ENCODE measurements around the gene GNAI2. TPM values are rescaled to one million over a fixed set of nuclear protein-coding genes. Genes with fewer than 3 reads are reported as not detected.
"Not testable (repeated sequence)": the region's sequence is repeated elsewhere in the genome, so short reads cannot be mapped to it uniquely, and the experiment has no call there.

The GNAI2 gene
- polyA plus RNA-seq, 3 donors from 2014 or later, result 550 to 903 (median 902) TPM

DNA sequence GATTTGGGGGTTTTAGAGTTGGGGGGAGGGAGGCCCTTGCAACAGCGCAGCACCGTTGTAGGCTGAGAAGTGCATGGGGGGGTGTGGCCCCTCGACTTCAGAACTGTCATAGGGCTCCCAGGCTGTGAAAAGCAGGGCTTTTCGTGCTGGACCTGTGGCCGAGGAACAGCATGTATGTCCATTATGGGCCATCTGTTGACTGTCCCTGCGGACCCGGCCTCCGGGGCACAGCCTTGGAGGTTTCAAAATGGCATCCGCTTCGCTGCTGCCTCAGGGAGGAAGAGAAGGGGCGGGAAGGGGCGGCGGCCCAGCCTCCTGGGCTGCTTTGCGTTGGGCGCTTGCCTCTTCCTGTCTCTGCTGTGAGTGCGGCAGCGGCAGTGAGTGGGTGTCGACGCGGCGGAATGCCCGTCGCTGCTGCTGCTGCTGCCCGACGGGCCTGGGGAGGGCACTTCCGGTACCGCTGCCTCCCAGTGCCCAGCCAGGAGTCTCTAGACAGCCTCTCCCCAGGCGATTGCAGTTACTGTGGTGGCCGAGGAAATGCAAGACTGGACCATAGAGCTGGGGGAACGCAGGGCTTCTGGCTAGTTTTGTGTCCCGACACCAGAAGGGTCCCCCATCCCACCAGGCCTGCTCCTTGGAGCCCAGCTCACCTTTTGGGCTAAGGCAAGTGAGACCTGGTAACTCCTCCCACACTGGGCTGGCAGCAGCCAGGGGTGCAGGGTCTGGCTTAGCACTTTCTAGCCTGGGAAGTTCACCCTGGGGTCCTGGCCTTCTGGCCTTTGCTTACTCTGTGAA lies 1.9 kb downstream of the GNAI2 start:
- Mint-ChIP-seq H3K9me3 (no peaks in the 10 kb centered on the region), H3K27ac (peak overlapping the region; percentile 90 to 96 (median 94)), H3K4me1 (peaks cover 57 to 67% of the 10 kb centered on the region in 2 donors), H3K27me3 (ENCODE audit: low read depth in 3 of 3) (peaks cover 0 to 10% (median 9%) of the 10 kb centered on the region in 3 donors), H3K4me3 (peak overlapping the region; percentile 96 to 99 (median 97)), H3K36me3 (no peaks in the 10 kb centered on the region)
- DNase-seq, result peak; percentile 85 to 86 (median 86)

DNA sequence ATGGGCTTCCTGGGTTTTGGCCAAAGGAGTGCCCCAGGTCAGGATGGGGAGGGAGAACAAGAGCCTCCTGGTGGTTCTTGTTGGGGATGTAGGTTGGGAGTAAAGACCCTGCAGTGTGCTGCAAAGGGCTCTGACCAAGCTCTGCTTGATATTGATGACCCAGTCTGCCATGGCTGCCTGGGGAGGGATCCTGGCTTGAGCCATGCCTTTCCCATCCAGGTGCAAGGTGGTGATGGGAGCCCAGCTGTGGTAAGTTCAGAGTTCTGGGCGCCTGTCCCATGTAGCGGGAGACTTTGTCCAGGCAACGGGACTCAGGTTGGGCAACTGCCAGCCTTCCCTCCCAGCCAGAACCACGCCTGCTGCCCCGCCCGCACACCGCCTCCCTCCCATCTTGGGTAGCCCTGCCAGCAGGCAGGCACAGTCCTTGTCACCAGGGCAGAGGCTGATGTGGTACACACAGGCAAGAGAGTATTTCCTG lies 2.6 kb downstream of the GNAI2 start:
- Mint-ChIP-seq H3K4me1 (peaks cover 64 to 71% of the 10 kb centered on the region in 2 donors), H3K27ac (peak overlapping the region; percentile 90 to 96 (median 94)), H3K36me3 (no peaks in the 10 kb centered on the region), H3K27me3 (ENCODE audit: low read depth in 3 of 3) (peaks cover 0 to 10% (median 9%) of the 10 kb centered on the region in 3 donors), H3K4me3 (peak overlapping the region; percentile 96 to 99 (median 97)), H3K9me3 (no peaks in the 10 kb centered on the region)
- DNase-seq, result no peak

DNA sequence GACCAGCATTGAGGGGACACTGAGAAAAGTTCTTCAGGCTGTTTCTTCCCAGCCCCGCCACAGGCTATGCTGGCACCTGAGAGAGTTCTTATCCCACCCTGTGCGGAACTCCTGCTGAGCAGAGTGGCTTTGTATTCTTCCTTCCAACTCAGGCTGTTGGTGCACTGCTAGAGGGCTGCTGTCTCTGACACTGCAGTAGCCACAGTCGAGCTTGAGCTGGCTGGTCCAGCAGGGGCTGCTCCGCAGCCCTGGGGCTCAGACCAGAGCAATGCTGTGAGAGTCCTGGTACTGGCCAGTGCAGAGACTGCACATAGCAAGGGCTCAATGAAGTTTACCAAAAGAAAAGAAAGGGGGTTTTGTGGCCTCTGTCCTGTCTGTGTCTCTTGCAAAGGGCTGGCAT lies 3.6 kb downstream of the GNAI2 start:
- H3K36me3 Mint-ChIP-seq, result no peaks in the 10 kb centered on the region
- peaks cover 74 to 81% of the 10 kb centered on the region in 2 donors for H3K4me1 Mint-ChIP-seq
- H3K9me3 Mint-ChIP-seq, result no peaks in the 10 kb centered on the region
- no peak for DNase-seq
- H3K4me3 Mint-ChIP-seq, result peak overlapping the region; percentile 38 to 99 (median 97)
- H3K27me3 Mint-ChIP-seq (ENCODE audit: low read depth in 3 of 3), result peaks cover 0 to 12% (median 9%) of the 10 kb centered on the region in 3 donors
- H3K27ac Mint-ChIP-seq, result peak overlapping the region; percentile 90 to 96 (median 94)

DNA sequence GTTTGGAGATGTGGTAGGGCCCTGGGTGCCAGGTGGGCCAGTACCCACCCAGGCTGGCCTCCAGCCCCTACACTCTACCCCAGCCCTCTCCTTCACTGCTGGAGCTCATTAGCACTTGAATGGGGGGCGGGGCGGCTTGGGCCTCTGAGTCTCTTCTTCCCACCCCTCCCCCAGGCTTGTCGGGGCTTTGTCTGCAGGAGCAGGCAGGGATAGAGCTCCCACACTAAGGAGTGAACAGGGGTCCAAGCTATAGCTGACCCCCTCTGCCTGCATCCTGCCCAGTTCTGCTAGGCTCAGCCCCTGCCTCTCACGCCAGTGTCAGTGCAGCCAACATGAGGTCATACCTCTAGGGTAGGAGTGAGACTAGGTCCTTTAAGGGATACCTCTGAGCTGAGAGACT lies 5.2 kb downstream of the GNAI2 start:
- no peak for DNase-seq
- no peaks in the 10 kb centered on the region for H3K36me3 Mint-ChIP-seq
- no peaks in the 10 kb centered on the region for H3K9me3 Mint-ChIP-seq
- peak overlapping the region; percentile 81 to 97 (median 92) for H3K27ac Mint-ChIP-seq
- peaks cover 0 to 16% (median 5%) of the 10 kb centered on the region in 3 donors for H3K27me3 Mint-ChIP-seq (ENCODE audit: low read depth in 3 of 3)
- H3K4me1 Mint-ChIP-seq, result peaks cover 81 to 88% of the 10 kb centered on the region in 2 donors
- peak overlapping the region; percentile 27 to 82 (median 62) for H3K4me3 Mint-ChIP-seq

DNA sequence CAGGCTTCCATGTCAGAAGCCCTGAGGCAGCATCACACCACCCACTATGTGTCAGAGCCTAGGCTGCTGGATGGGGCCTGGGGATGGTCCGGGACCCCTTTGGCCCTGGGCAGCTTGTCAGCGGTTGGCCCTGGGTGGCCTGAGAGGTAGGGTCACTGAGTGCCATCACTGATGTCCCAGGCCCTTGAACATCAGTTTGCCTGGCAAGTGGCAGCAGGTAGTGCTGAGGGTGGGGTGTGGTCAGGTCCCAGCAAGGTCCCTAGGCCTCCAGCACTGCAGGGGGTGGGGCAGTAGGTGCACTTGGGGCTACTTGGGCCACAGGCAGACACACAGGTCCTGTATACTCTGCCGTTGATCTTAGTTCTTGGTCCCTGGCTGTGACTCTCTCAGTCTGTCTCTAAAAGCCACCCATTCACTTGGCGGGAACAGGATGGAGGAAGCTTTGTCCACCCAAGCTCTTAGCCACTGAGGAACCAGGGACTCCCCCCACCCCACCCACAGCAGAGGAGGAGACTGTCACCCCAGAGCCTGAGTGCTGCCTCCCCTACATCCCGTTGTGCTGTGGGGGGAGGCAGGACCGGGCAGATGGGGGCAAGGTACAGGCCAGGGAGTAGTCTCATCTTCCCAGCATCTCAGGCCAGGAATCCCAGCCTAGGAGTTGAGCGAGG lies 5.8 kb downstream of the GNAI2 start:
- Mint-ChIP-seq H3K9me3 (no peaks in the 10 kb centered on the region), H3K4me3 (peak overlapping the region; percentile 53 to 83 (median 74)), H3K4me1 (peaks cover 88 to 94% of the 10 kb centered on the region in 2 donors), H3K36me3 (no peaks in the 10 kb centered on the region), H3K27ac (peak overlapping the region; percentile 81 to 97 (median 92)), H3K27me3 (ENCODE audit: low read depth in 3 of 3) (peaks cover 3 to 16% (median 5%) of the 10 kb centered on the region in 3 donors)
- no peak for DNase-seq

DNA sequence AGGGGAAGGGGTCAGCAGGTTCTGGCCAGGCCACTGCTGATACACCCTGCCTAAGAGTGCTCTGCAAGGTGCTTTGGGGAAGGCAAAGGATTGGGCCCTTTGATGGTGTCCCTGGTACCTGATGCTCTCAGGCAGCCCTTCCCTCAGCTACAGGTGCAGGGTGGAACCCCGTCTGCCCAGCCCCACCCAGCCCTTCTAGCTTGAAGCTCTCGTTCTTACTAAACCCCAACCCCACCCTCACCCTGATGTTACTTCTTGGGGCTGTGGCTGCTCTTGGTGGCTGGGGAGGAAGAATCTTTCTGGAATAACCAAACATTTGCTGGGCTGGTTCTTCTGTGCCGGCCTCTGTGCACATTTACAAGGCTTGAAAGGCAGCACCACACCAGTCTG lies 6.4 kb downstream of the GNAI2 start:
- peaks cover 3 to 16% (median 5%) of the 10 kb centered on the region in 3 donors for H3K27me3 Mint-ChIP-seq (ENCODE audit: low read depth in 3 of 3)
- no peaks in the 10 kb centered on the region for H3K36me3 Mint-ChIP-seq
- peak overlapping the region; percentile 74 to 83 (median 82) for H3K4me3 Mint-ChIP-seq
- H3K9me3 Mint-ChIP-seq, result no peaks in the 10 kb centered on the region
- H3K27ac Mint-ChIP-seq, result peak overlapping the region; percentile 91 to 97 (median 96)
- H3K4me1 Mint-ChIP-seq, result peaks cover 93 to 97% of the 10 kb centered on the region in 2 donors
- no peak for DNase-seq

DNA sequence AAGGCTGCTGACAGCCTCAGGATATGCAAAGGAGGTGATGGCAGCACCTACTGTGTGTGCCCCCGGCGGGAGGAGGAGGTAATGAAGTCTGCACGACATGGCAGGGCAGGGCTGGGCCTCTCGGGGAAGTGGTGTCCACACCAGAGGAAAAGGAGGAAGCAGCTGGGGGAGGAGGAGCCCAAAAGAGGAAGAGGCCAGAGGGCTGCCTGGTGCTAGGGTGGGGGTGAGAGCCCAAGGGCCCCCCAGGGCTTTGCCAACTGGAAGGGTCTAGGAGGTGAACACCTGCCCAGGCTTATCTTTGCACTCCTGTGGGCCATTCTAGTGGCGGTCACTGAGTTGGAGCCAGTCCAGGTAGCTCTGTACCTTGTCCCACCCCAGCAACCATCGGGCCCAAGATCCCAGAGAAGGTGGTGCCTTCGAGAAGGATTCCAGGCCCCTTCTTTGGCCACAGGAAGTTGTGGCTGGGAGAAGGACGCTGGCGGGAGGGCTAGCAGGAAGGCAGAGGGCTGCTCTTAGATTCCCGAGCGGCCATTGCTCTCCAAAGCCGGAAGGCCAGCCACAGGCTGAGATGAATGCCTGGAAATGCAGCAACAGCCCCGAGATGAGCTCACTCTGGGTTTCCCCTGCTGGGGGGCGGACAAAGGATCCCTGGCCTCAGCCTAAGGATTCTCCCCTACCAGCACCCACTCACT lies 7.0 kb downstream of the GNAI2 start:
- DNase-seq, result peak in 1 of 3 donors; percentile 38

DNA sequence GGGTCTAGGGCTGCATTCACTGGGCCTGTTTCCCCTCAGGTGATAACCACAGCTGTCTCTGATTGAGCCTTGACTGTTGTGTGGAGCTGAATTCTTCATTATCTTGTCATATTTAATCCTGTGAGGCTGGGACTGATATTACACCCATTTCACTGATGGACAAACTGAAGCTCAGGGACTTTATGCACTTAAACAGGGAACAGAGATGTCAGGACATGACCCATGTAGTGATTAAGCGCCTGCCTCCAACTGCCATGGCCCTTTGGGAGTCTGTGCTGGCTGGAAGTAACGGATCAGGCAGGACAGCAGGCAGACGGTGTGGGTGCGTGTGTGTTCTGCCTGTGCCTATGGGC lies 7.5 kb downstream of the GNAI2 start:
- no peaks in the 10 kb centered on the region for H3K9me3 Mint-ChIP-seq
- peak overlapping the region; percentile 84 to 96 (median 92) for H3K27ac Mint-ChIP-seq
- H3K27me3 Mint-ChIP-seq (ENCODE audit: low read depth in 3 of 3), result peaks cover 3 to 11% (median 5%) of the 10 kb centered on the region in 3 donors
- no peaks in the 10 kb centered on the region for H3K36me3 Mint-ChIP-seq
- H3K4me1 Mint-ChIP-seq, result peaks cover 90 to 95% of the 10 kb centered on the region in 2 donors
- no peak for DNase-seq
- peak overlapping the region in 4 of 5 donors; percentile 47 to 83 (median 75) for H3K4me3 Mint-ChIP-seq

More for the DNA sequence above, 7.0 kb downstream of the GNAI2 start:
- H3K27me3 Mint-ChIP-seq (ENCODE audit: low read depth in 3 of 3), result peaks cover 3 to 12% (median 5%) of the 10 kb centered on the region in 3 donors
- peak overlapping the region; percentile 74 to 83 (median 82) for H3K4me3 Mint-ChIP-seq
- H3K4me1 Mint-ChIP-seq, result peaks cover 91 to 95% of the 10 kb centered on the region in 2 donors
- H3K9me3 Mint-ChIP-seq, result no peaks in the 10 kb centered on the region
- H3K36me3 Mint-ChIP-seq, result no peaks in the 10 kb centered on the region
- peak overlapping the region; percentile 91 to 97 (median 96) for H3K27ac Mint-ChIP-seq

DNA sequence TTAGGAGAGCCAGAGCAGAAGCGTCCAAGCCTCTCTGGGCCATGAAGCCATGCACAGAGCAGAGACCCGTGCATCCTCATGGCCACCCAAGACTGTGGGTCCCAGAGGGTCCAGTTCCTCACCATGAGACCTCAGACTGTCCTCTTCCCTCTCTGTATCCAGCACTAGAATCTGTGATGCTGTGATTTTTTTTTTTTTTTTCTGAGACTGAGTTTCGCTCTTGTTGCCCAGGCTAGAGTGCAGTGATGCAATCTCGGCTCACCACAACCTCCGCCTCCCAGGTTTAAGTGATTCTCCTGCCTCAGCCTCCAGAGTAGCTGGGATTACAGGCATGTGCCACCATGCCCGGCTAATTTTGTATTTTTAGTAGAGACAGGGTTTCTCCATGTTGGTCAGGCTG lies 8.8 kb downstream of the GNAI2 start:
- Mint-ChIP-seq H3K27ac (peak overlapping the region; percentile 81 to 98 (median 94)), H3K27me3 (ENCODE audit: low read depth in 3 of 3) (peaks cover 3 to 12% (median 5%) of the 10 kb centered on the region in 3 donors), H3K4me3 (peak overlapping the region; percentile 40 to 71 (median 53)), H3K4me1 (peaks cover 85 to 94% of the 10 kb centered on the region in 2 donors)
- not testable (repeated sequence) for H3K9me3 Mint-ChIP-seq, DNase-seq, H3K36me3 Mint-ChIP-seq

DNA sequence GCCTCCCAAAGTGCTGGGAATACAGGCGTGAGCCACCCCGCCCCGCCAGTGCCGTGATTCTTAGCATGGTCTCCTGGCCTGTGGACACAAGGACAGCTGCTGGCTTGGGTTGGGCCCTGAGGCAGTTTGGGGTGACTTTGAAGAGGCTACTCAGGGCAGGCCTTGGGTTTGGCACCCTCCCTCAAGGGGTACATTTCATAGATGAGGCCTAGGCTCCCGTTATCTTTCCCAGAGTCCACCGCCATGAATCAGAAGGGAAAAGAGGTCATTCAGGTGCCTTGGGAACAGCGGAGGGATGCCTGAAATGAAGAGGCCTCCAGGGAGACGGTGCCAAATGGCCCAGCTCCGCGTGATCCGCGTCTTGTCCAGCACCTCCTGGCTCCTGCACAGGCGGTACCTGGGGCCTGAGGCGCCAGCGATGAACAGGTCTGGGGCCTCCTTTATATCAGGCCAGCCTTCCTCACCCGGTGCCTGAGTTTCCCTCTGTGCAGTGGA lies 9.3 kb downstream of the GNAI2 start:
- no peak for DNase-seq
- Mint-ChIP-seq H3K4me3 (peak overlapping the region; percentile 40 to 84 (median 81)), H3K27me3 (ENCODE audit: low read depth in 3 of 3) (peaks cover 3 to 15% (median 5%) of the 10 kb centered on the region in 3 donors), H3K9me3 (no peaks in the 10 kb centered on the region), H3K36me3 (no peaks in the 10 kb centered on the region), H3K4me1 (peaks cover 85 to 94% of the 10 kb centered on the region in 2 donors), H3K27ac (peak overlapping the region; percentile 88 to 98 (median 96))

DNA sequence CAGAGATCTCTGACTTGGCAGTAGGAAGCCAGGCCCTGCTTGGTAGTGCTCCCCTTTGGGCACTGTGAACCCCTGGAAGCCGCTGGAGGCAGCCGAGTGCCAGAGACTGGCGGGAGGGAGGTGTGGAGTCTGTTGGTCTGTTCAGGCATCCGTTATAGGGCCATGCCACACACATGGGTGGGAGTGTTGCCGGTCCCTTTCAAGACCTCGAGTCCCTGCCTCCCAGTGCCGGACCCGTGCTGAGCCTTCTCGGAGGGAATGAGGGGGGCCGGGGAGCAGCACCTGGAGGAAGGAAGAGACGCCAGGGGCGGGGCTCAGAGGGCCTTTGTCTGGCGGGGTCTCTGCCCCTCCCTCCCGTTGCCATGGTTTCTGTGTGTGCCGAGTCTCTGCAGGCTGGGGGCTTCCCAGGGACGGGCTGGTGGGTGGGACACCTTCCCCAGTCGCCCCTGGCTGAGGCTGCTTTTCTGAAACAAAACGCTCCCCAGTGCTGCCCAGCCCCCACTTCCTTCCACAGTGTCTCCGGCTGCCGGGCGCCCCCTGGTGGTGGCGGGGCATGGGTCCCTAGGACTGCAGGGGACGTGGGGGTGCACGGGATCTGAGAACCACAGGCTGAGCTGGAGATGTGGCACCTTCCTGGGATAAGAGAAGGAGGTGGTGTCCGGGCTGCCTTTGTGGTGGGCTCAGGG lies 10.0 kb downstream of the GNAI2 start:
- Mint-ChIP-seq H3K4me1 (peaks cover 89 to 93% of the 10 kb centered on the region in 2 donors), H3K36me3 (no peaks in the 10 kb centered on the region), H3K27me3 (ENCODE audit: low read depth in 3 of 3) (peaks cover 3 to 15% (median 5%) of the 10 kb centered on the region in 3 donors), H3K4me3 (peak overlapping the region; percentile 72 to 84 (median 81)), H3K27ac (peak overlapping the region; percentile 93 to 98 (median 96)), H3K9me3 (no peaks in the 10 kb centered on the region)
- peak; percentile 91 to 92 (median 91) for DNase-seq

DNA sequence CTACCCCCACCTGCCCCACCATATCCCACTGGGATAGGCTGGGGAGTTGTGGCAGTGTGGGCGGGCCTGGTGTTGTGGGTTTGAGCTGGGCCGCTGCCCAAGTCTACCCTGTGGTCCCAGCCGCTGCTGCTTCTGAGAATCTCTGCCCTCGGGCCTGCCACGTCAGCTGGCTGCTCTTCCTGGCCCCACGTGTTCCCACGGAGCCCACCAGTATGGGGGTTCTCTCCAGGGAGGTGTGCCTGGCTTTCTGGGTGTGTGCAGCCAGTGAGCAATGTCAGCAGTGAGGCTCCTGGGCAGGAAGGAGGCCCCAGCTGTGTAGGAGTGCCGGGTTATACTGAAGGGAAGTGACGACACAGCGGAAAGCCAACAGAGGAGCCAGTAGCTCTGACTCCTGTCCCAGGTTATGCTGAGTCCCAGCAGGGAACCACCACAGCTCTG lies 10.5 kb downstream of the GNAI2 start:
- peak; percentile 72 to 80 (median 77) for DNase-seq
- H3K27me3 Mint-ChIP-seq (ENCODE audit: low read depth in 3 of 3), result peaks cover 3 to 15% (median 3%) of the 10 kb centered on the region in 3 donors
- no peaks in the 10 kb centered on the region for H3K9me3 Mint-ChIP-seq
- peaks cover 89 to 93% of the 10 kb centered on the region in 2 donors for H3K4me1 Mint-ChIP-seq
- no peaks in the 10 kb centered on the region for H3K36me3 Mint-ChIP-seq
- peak overlapping the region; percentile 72 to 84 (median 81) for H3K4me3 Mint-ChIP-seq
- peak overlapping the region; percentile 93 to 98 (median 96) for H3K27ac Mint-ChIP-seq

Data from immature natural killer cell (primary cell).